ENCODE measurements around the gene ERO1A. TPM values are rescaled to one million over a fixed set of nuclear protein-coding genes. Genes with fewer than 3 reads are reported as not detected.

Gene ERO1A
- total RNA-seq, 1 experiment from 2014 or later: 118 TPM

GRCh38 chr14:52596861-52597260 is 98.5 kb downstream of the ERO1A start:
- no peak overlapping the region for H3K9ac ChIP-seq (ENCODE audit: low read length)
- no peaks in the 10 kb centered on the region for H3K9me2 ChIP-seq (ENCODE audit: insufficient read depth)
- no peaks in the 10 kb centered on the region for H3K79me2 ChIP-seq (ENCODE audit: insufficient read depth, low read length)
- no peak for TF ChIP-seq CTCF (IDR thresholded peaks at IDR 0.05 in 2 of 3, conservative IDR thresholded peaks at IDR 0.05 in 1 of 3; ENCODE audit: borderline replicate concordance in 1 of 3, insufficient read depth in 1 of 3, low read depth in 2 of 3, low read length in 2 of 3)
- TF ChIP-seq YY1 (IDR thresholded peaks at IDR 0.05; ENCODE audit: extremely low read depth, insufficient replicate concordance, low read depth, low read length): no peak
- TF ChIP-seq SRF (IDR thresholded peaks at IDR 0.05; ENCODE audit: low read depth): no peak
- RAD21 ChIA-PET (ENCODE audit: low non-redundant PET in 1 of 2, low total read pairs in 2 of 2, uncharacterized antibody in 2 of 2, unreplicated experiment in 2 of 2): no interaction called here
- H2AFZ ChIP-seq (ENCODE audit: low read depth, low read length, poor library complexity, severe bottlenecking): no peak overlapping the region
- intact Hi-C loops (cut with micrococcal nuclease): no loop called here
- no peaks in the 10 kb centered on the region for H3K27me3 ChIP-seq (ENCODE audit: insufficient read depth, low read length)
- DNase-seq (ENCODE audit: low read depth, low spot score): no peak
- no peaks in the 10 kb centered on the region for H3K9me3 ChIP-seq (ENCODE audit: control insufficient read depth in 1 of 2, insufficient read depth in 1 of 2, low read depth in 1 of 2, low read length in 2 of 2)
- H3K4me3 ChIP-seq (replicated peaks in 1 of 2; ENCODE audit: low read depth in 1 of 2, low read length in 2 of 2): no peak overlapping the region
- no peaks in the 10 kb centered on the region for H4K20me1 ChIP-seq (ENCODE audit: insufficient read depth)
- no peaks in the 10 kb centered on the region for H3K36me3 ChIP-seq (ENCODE audit: control insufficient read depth in 1 of 2, insufficient read depth in 2 of 2, low read length in 2 of 2)
- no peak overlapping the region for H3K27ac ChIP-seq (ENCODE audit: low read depth, low read length)
- ATAC-seq: no peak
- peaks cover 0 to 4% of the 10 kb centered on the region in 2 experiments; a peak in 1 of 4 replicates for H3K4me1 ChIP-seq (ENCODE audit: control insufficient read depth in 1 of 2, insufficient read depth in 2 of 2, low read length in 2 of 2)
- no peak overlapping the region for H3K4me2 ChIP-seq (ENCODE audit: low read length)
- POLR2A ChIA-PET: no interaction called here
- CTCF ChIA-PET: no interaction called here
- no TSS peak for BruUV-seq (replicated peaks)

- no peaks in the 10 kb centered on the region for H3K79me2 ChIP-seq (ENCODE audit: insufficient read depth, low read length)
- TF ChIP-seq TCF7L2 (IDR thresholded peaks at IDR 0.05; ENCODE audit: borderline replicate concordance, extremely low read depth, insufficient read depth, insufficient read length) (no peak), SP1 (IDR thresholded peaks at IDR 0.05; ENCODE audit: low read depth) (no peak), ZNF274 (IDR thresholded peaks at IDR 0.05; ENCODE audit: low read depth, low read length) (no peak), EZH2phosphoT487 (IDR thresholded peaks at IDR 0.05; ENCODE audit: borderline replicate concordance) (no peak), ZFX (IDR thresholded peaks at IDR 0.05) (no peak), CBX3 (IDR thresholded peaks at IDR 0.05; ENCODE audit: low read depth) (no peak)
- no peak overlapping the region for H3K27ac ChIP-seq (ENCODE audit: low read depth, low read length)
- ATAC-seq (no peak), DNase-seq (ENCODE audit: low read depth, low spot score) (no peak)
- H3K9ac ChIP-seq (ENCODE audit: low read length): no peak overlapping the region
- H3K4me1 ChIP-seq (ENCODE audit: control insufficient read depth in 1 of 2, insufficient read depth in 2 of 2, low read length in 2 of 2): peaks cover 0 to 4% of the 10 kb centered on the region in 2 experiments; a peak in 1 of 4 replicates
- no peaks in the 10 kb centered on the region for H3K27me3 ChIP-seq (ENCODE audit: insufficient read depth, low read length)
- no peaks in the 10 kb centered on the region for H3K9me2 ChIP-seq (ENCODE audit: insufficient read depth)
- H4K20me1 ChIP-seq (ENCODE audit: insufficient read depth): no peaks in the 10 kb centered on the region
- H3K9me3 ChIP-seq (ENCODE audit: control insufficient read depth in 1 of 2, insufficient read depth in 1 of 2, low read depth in 1 of 2, low read length in 2 of 2): no peaks in the 10 kb centered on the region
- ChIA-PET CTCF (no interaction called here), POLR2A (no interaction called here), RAD21 (ENCODE audit: low non-redundant PET in 1 of 2, low total read pairs in 2 of 2, uncharacterized antibody in 2 of 2, unreplicated experiment in 2 of 2) (no interaction called here)
- intact Hi-C loops (cut with micrococcal nuclease): no loop called here
- no peak overlapping the region for H3K4me2 ChIP-seq (ENCODE audit: low read length)
- no peak overlapping the region for H2AFZ ChIP-seq (ENCODE audit: low read depth, low read length, poor library complexity, severe bottlenecking)
- no peaks in the 10 kb centered on the region for H3K36me3 ChIP-seq (ENCODE audit: control insufficient read depth in 1 of 2, insufficient read depth in 2 of 2, low read length in 2 of 2)
- H3K4me3 ChIP-seq (replicated peaks in 1 of 2; ENCODE audit: low read depth in 1 of 2, low read length in 2 of 2): no peak overlapping the region
- BruUV-seq (replicated peaks): no TSS peak
Observed at GRCh38 chr14:52596320-52596719, 99.0 kb downstream of the ERO1A start.
